Measurements from ENCODE around the gene UNC45A.
A peak's percentile ranks its signal among the peaks of the same experiment; 100 is the strongest.

- TF ChIP-seq YY1 (IDR thresholded peaks at IDR 0.05; ENCODE audit: low read depth, low read length) (no peak), POLR2A (IDR thresholded peaks at IDR 0.05; ENCODE audit: control extremely low read depth in 1 of 2, low read depth in 2 of 2, low read length in 2 of 2) (no peak), SUZ12 (IDR thresholded peaks at IDR 0.05; ENCODE audit: low read length) (no peak), EZH2 (IDR thresholded peaks at IDR 0.05; ENCODE audit: low read depth, low read length, severe bottlenecking) (peak; percentile 39), GABPA (IDR thresholded peaks at IDR 0.05; ENCODE audit: borderline replicate concordance, insufficient read depth, low read length) (no peak; the same call in 1 of the 2 replicates)
- TF ChIP-seq, protein P1, sequence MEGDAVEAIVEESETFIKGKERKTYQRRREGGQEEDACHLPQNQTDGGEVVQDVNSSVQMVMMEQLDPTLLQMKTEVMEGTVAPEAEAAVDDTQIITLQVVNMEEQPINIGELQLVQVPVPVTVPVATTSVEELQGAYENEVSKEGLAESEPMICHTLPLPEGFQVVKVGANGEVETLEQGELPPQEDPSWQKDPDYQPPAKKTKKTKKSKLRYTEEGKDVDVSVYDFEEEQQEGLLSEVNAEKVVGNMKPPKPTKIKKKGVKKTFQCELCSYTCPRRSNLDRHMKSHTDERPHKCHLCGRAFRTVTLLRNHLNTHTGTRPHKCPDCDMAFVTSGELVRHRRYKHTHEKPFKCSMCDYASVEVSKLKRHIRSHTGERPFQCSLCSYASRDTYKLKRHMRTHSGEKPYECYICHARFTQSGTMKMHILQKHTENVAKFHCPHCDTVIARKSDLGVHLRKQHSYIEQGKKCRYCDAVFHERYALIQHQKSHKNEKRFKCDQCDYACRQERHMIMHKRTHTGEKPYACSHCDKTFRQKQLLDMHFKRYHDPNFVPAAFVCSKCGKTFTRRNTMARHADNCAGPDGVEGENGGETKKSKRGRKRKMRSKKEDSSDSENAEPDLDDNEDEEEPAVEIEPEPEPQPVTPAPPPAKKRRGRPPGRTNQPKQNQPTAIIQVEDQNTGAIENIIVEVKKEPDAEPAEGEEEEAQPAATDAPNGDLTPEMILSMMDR (IDR thresholded peaks at IDR 0.05; ENCODE audit: control extremely low read depth in 1 of 3, insufficient read depth in 1 of 3, low read depth in 1 of 3, low read length in 3 of 3) = peak; percentile 53 to 85 (median 81)
These were observed 32.8 kb upstream of the UNC45A start for GRCh38 chr15:90902040-90902839.
